GM18517 (cell line): Measurements from ENCODE around the gene ATP9A.

ENCODE experiments used
- ATAC-seq: cut with Tn5 transposase; IDR thresholded peaks from one replicate; pipeline ENCODE4 v1.9.1; 2021; ENCODE audit warnings: mild to moderate bottlenecking, moderate library complexity; ENCODE audit not compliant: unreplicated experiment

ATP9A gene

GRCh38 chr20:51634257-51634656 is 133.9 kb downstream of the ATP9A start:
- ATAC-seq = no peak

DNA sequence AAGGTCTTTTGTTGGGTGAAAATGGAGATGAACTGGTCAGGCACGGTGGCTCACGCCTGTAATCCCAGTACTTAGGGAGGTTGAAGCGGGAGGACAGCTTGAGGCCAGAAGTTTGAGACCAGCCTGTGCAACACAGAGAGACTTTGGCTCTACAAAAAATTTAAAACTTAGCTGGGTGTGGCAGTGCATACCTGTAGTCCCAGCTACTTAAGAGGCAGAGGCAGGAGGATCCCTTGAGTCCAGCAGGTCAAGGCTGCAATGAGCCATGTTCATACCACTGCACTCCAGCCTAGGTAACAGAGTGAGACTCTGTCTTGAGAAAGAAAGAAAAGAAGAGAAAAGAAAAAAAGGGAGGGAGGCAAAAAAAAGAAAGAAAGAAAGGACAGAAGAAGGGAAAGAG is 134.8 kb downstream of the ATP9A start:
- ATAC-seq = no peak

DNA sequence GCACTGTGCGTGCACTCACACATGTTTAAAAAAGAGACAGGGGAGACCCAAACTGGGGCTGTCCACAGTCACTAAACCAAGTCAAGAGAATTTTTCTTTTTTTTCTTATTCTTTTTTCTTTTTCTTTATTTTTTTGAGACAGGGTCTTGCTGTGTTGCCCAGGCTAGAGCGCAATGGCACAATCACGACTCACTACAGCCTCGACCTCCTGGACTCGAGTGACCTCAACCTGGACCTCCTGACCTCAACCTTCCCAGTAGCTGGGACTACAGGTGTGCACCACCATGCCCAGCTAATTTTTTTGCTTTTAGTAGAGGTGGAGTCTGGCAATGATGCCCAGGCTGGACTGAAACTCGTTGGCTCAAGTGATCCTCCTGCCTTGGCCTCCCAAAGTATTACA is 136.2 kb downstream of the ATP9A start:
- ATAC-seq = no peak

DNA sequence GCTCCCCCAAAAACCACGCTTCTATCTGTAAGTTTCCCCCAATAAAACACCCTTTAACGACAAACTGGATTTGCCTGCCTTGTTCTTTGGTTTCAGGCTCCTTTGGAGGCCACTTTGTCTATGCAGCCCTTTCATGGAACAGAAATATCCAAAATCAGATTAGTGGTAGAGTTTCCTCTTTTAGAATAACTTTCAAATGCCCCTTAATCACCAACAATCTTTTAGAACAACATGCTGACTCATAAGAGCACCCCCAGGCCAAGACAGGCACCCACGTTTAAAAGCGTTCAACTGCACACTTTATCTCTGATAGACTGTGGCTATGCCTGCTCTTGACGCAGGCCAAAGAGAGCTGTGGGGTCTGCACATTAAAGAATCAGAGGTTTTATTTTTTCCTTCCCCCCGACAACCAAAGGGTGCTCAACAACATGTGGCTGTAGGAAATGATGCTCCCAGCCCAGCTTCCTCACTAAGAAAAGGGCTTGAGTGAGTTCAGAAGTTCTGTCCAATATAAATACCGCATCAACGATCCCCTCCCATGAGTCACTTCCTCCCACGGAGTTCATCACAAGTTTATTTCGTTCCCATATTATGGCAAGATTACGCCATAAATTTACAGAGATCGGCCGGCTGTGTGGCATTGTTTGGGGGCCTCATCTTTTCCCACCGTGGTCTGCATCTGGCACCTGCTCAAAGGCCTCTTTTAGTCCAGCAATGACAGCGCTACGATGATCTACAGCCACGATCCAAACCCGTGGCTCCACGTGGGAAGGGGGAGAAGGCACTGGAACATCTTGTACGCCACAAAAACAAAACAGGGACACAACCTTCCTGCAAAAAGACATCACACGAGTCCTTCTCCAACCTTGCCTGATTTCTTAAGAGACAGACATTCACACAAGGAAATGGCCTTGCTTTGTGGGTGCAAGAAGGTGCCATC is 136.9 kb downstream of the ATP9A start:
- no peak for ATAC-seq

DNA sequence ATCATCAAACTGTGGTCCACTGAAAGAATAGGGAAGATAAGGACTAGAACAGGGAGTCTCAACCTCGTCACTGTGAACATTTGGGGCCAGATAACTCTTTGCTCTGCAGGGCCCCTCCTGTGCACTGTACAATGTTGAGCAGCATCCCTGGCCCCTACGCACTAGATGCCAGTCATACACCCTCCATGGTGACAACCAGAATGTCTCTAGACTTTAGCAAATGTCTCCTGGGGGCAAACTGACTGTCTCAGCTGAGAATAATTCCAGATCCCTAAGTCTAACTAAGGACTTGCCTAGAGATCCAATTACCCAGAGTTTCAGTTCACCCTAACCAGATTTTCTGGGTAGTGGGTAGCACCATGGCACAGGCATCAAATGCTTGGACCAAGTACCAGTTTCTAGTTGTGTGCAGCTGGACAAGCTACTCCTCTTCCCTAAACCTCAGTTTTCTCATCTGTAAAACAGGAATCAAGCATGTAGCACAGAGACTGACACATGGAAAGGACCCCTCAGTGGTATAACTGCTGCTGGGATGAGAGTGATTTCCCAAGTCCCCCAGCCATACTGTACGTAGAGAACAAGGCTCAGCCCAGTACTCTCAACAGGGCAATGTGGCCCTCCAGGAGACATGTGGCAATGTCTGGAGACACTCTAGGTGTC is 138.7 kb downstream of the ATP9A start:
- no peak for ATAC-seq

GRCh38 chr20:51628533-51629398 is 139.4 kb downstream of the ATP9A start:
- no peak for ATAC-seq

- ATAC-seq = no peak
These were observed 140.6 kb downstream of the ATP9A start for GRCh38 chr20:51627586-51627985.

DNA sequence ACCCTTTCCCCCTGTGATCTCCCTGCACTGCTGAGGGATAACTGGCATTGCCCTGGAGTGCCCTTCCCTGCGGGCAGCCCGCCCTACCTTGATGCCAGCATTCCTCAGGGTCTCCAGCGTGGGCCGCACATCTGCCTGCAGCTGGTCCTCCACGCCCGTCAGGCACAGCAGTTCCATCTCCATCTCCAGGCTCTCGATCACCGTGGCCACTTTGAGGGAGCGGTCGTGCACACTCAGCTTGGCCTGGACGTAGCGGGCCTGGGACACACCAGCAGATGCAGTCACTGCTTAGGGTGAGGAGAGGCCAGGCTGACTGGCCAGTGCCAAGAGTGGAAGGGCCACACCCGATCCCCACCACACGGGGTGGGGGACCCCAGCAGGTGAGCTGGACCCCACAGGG is 143.1 kb downstream of the ATP9A start:
- no peak for ATAC-seq

DNA sequence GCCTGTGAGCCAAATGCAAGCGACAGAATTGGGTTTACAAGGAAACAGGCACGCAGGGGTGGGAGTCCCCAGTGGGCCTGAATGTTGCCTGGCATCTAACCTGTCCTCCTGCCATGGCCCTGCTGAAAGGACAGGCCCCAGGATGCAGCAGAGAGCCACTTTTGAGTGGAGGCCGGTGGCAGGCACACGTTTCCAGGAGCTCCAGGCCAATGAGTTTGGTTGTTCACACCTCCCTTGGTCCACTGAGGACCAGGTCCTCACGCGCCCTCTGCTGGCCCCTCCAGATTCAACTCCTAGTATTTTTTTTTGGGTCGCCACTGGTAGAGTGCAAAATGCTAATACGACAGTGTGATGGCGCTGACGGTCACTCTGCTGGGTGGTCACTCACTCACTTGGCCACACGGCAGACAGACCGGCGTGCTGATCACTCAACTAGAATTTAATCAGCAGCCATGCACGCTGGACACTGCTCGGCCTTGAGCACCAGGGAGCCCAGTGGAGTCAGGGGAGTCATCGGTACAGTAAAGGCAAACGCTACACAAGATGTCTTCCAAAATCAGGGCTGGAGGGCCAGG is 143.9 kb downstream of the ATP9A start:
- ATAC-seq = no peak

GRCh38 chr20:51623255-51623654 is 144.9 kb downstream of the ATP9A start:
- no peak for ATAC-seq

DNA sequence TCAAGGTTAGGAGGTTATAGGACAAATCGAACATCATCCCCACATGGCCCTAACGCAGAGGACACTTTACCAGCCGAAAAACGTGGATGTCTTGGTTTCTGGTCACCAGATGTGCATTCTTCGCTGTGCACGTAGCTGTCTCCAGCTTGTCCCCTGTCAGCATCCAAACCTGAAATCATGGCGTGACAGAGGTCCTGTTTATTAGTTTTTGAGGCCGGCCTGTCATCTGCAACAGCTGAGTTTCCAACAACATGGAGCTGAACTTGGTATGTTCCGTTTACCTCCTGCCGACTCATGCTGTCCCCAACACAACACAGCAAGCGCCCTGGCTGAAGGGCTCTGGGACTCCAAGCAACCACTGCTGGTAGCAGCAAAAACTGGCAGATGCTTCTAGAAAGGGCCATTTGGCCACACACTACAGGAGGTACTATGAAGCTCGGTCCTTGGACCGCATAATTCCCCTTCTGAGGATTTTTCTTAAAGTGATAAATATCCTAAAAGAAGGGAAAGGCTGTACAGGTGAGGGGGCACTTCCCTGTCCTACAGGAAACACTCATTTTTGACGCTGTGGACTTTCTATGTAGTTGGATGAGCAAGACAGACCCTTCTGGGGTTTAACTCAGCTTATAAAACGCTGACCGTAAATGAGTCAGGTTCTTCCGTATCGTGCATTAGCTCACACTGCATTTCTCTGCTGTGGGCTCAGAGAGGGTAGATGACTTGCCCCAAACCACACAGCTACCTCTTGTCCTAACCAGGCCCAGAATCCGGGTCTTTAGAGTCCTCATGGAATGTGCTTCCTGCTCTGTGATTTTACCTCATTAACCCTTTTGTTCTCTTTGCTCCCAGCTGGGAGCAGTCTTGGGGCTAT is 146.0 kb downstream of the ATP9A start:
- no peak for ATAC-seq

DNA sequence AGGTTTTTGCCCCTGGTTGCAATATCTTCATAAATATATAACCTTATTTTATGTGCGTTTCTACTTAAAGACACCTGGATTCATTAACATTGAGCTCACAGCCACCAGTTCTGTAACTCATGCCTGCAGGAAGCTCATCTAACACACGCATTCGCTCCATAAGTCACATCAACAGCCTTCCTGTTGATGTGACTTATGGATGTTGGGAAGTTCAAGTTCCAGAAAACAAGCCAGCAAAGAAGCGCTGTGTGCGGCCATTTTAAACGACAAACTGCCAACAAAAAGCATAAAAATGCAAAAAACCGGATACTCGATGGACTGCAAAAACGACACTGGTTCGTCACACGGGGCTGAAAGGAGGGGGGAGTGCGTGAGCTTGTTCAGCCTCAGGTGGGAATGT is 147.8 kb downstream of the ATP9A start:
- no peak for ATAC-seq

- ATAC-seq = no peak
These were observed 152.1 kb downstream of the ATP9A start for GRCh38 chr20:51616060-51616459.

- ATAC-seq = no peak
These were observed 153.5 kb downstream of the ATP9A start for GRCh38 chr20:51614687-51615086.

DNA sequence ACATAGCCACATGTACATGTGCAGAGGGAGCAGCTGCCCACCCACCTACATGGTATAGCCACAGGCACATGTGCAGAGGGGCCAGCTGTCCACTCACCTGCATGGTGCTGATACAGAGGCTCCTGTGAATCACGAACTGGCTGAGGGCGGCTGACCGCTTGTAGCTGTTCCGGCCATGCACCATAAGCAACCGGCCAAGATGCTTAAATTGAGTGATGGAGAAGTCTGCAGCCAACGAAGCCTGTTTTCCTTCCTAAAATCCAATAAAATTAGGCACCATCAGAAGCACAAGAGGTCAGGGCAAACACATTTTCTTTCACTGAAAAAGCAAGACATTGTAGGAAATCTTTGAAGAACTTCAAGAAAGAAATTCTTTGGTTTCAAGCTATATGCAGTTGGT is 154.6 kb downstream of the ATP9A start:
- ATAC-seq = no peak

- ATAC-seq = no peak
These were observed 155.3 kb downstream of the ATP9A start for GRCh38 chr20:51612896-51613295.

GRCh38 chr20:51611625-51611890 is 156.6 kb downstream of the ATP9A start:
- ATAC-seq = no peak

DNA sequence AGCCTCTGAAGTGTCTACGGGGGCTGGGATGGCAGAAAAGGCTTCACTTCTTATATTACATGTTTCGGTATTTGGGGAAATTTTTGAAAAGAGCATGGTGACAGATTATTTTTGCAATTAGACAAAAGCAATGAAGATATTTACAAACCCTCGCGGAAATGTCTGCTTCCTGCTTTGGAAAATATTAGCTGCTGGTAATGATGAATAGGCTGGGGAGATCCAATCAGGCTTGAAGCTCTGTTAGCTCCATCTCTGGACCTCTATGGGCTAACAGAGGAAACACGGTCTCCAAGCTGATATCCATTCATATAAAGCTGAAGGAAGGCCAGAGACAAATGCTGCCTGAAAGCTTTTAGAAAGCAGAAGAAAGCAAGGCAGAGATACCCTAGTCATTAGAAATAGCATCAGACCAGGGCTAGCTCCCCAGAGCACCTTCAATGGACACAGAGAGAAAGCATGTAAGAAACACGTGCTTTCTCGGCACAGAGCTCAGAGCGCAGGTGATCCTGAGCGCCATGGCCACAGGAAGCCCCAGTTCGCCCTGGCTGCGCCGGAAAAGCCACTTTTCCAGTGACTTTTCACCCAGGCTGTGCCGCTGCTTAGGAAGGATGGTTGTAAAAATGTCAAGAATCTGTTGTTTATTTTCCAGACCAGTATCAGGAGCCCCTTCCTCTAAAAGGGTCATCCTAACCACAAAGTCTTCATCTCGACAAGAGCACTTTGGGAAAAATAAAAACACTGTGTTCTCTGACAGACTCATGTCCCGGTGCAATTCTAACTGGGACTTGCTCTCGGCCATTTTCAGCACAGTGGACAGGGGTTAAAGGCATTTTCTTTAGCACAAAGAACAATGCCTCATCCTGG is 157.2 kb downstream of the ATP9A start:
- no peak for ATAC-seq

- ATAC-seq = no peak
These were observed 158.1 kb downstream of the ATP9A start for GRCh38 chr20:51610111-51610510.
